HG03280 (cell line): ENCODE results near the gene ASIC2.

ENCODE experiments used
- ATAC-seq: cut with Tn5 transposase; IDR thresholded peaks from one replicate; pipeline ENCODE4 v1.9.1; 2021; ENCODE audit warnings: mild to moderate bottlenecking, moderate library complexity; ENCODE audit not compliant: unreplicated experiment

Gene ASIC2

DNA sequence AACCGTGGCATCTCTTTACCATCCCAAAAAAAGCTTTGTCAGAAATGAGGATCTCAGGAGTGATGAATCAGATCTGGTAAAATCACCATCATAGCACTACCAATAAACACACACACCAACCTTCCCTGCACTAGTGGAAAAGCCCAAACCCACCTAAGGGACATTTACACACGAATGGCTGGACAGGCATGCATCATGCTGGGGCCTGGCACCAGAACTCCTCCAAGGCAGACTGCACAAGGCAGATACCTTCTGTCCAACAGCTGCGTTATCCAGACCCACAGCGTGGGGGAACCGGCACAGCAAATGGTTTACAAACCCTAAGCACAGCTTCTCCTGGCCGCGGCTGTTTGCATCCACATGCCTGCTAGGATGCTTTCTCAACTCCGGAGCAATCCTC is 2.8 kb downstream of the ASIC2 start:
- no peak for ATAC-seq

DNA sequence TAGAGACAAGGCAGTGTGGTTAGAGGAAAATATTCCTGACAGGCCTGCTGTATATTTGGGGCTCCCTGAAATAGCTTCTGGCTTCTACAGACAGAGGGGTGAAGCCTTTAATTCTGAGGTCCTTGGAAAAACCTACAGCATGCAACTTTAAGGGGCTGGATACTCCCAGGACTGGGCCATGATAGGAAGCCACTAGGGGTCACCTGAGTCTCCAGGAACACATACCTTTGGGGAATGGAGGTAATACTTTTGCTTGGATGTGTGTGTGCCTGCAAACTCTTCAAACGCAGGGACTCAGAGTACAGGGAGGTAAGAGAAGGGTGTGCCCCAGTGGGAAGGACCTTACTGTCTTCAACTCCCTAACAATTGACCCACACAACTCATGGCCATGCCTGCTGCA is 4.1 kb downstream of the ASIC2 start:
- no peak for ATAC-seq

DNA sequence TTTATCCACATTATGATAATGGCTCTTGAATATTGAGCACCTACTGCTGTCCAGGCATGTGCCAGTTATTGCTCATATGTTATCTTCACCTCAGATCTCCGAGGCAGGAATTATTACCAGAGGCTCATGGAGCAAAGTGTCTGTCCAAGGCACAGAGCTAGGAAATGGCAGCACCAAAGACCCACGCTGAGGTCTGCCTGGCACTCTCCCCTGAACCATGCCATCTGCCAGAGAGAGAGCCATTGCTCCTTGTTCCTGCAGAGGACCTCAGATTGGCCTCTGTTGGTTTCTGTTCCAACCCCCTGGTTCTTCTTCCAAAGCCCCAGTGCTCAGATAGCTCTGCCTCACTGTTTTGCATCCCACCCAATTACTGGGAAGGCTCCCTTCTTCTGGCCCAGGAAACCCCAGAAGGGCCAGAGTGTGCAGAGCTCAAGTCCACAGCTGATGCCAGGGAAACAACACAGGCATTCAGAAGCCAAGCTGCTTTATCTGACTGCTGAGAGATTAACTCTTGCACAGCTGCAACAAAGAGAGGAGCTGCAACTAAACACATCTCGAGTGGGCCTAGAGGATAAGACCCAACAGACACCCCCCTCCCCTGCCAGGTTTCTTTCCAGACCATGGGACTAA is 5.9 kb downstream of the ASIC2 start:
- ATAC-seq = no peak

DNA sequence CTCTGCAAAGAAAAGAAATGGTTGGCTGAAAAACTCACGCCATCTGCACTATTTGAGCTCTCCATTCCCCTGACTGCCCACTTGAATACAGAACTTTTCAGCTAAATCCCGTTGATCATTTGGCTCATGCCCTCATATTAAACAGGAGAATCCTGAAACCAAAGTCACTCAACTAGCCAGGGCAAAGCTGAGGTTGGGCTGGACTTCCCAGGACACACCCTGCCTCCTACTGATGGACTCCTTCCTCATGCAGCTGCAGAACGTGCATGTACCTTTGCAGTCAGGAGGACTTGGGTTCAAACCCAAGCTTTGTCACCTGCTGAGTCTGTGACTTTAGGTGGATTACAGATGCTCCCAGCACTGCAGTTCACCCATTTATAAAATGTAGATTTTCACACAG is 7.7 kb downstream of the ASIC2 start:
- no peak for ATAC-seq

DNA sequence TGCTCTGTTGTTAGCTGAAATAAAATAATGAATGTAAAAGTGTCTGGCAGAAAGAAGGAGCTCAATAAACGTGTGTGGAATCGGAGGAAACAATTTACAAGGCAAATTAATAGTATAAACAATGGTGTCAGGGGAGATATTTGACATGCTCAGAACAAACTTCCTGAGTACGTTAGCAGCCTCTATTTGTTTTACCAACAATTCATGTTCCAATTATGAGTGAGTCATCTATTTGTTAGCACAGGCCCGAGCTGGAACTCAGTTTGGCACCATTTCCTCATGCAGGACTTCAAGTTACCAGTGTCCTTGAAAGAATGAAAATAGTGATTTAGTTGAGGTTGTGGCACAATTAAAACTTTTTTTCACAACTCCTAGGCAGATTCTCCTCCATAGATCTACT is 9.1 kb downstream of the ASIC2 start:
- ATAC-seq = no peak

DNA sequence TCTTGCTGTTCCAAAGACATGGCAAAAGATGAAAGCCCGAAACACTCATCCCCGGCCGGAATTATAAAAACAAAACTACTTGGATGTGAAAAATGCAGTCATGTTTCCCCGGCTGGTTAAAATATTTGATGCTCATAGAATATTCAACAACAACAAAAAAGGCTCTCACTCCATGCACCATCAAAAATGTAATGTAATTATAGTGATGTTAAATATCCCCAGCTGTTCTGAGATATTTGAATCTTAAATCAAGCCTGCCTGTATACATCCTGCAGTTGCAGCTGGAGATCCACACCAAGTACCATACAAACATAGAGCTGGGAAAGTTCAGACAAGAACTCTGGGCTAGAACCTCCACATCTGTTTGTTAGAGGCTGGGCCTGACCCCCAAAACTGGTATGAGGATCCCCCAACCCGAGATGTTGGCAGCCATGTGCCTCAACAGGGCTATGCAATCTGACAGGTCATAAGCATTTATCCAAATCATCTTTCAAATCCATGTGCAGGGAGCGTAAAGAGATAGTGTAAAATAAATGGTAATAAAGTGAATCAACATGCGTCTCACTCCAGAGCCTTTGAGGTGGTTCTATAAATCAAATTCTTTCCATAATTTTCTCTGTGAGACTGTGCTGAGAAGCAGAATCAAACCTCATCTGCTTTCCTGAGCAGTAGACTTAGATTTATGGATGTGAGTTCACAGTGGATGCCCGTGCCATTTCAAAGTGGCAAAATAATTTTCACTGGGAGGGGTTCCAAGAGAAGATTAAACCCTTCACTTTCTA is 12.7 kb downstream of the ASIC2 start:
- no peak for ATAC-seq

DNA sequence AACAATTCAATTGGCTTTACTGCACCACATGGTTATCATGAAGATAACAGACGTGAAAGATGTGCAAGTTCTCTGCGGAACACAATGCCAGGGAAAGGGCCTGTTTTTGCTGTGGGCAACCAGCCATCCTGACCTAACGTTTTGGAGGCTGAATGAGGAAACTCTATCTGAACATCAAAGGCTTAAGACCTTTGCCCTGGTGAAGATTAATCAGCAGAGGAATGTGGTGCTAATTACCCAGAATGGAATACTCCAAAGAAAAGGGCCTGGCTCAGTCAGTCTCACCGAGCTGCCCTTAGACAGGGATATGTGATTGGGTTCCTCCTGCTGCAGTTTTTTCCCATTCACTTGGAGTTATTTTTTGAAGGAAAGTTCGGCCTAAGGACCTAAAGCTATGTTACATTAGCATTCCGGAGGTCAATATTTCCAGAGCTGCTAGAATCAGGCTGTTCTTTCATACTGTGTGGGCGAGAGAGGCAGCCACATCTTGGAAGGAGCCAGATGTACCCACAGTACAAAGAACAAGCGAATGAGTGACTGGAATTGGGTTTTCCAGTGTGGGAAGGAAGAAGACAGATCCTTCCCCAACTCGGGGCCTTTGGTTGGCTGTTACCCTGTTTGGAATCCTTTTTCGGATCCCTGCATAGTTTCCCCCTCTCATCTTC is 15.5 kb downstream of the ASIC2 start:
- no peak for ATAC-seq

DNA sequence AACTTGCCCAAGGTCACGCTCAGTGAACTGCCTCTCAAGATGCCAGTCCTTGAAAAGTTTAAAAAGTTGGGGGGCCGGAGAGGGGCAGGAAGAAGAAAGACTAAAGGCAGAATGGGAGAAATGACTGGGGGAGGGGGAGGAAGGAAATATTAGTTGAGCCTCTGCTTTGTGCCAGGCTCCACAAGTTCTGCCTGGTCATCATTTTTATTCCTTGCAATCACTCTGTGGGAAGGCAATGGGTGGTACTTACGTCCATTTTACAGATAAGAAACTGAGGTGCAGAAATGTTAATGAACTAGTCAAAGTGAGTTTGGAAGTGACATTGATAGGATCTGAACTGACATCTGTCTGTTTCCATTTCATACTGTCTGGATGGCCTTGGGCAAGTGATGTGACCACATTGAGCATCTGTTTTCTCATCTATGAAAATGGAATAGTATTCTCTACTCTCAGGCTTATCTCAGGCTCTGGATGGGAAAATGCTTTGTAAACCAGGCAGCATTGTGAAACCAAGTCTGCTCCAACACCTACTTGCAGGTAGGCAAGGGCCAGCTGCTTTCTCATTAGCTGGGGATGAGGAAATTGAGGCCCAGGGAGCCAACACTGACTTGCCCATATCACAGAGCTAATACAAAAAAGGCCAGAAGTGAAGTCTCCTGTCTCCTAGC is 19.2 kb downstream of the ASIC2 start:
- no peak for ATAC-seq

DNA sequence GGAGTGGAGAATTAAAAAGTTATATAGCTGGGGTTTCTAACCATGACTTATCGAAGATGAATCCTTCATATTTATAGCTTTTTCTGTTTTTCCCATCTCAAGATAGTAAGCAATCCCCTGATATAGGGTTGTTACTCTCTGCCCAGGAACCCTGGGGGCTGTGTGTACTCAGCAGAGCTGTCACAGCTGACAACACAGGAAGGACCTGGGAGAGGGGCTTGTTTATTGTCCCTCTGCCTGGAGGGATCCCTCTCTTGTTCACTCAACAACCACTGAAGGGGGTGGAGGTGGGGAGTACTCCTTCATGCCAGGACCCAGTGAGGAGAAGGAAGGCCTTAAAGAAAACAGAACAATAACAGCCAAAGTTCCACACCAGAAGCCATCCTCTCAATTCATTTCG is 19.8 kb downstream of the ASIC2 start:
- ATAC-seq = no peak

DNA sequence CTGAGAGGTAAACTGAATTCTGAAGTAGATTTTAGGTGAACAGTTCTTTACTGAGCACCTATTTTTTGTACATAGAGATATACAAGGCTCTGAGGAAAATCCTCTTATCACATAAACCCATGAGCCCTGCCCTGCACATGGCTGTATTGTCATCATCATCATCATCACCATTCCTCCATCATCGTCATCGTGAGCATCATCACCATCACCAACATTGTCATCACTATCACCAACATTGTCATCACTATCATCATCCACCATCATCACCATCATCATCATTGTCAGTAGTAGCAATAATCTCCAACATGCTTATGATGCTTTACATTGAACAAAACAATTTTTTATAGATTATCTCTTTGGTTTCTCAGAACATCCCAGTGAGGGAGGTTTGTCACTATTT is 20.7 kb downstream of the ASIC2 start:
- ATAC-seq = no peak

DNA sequence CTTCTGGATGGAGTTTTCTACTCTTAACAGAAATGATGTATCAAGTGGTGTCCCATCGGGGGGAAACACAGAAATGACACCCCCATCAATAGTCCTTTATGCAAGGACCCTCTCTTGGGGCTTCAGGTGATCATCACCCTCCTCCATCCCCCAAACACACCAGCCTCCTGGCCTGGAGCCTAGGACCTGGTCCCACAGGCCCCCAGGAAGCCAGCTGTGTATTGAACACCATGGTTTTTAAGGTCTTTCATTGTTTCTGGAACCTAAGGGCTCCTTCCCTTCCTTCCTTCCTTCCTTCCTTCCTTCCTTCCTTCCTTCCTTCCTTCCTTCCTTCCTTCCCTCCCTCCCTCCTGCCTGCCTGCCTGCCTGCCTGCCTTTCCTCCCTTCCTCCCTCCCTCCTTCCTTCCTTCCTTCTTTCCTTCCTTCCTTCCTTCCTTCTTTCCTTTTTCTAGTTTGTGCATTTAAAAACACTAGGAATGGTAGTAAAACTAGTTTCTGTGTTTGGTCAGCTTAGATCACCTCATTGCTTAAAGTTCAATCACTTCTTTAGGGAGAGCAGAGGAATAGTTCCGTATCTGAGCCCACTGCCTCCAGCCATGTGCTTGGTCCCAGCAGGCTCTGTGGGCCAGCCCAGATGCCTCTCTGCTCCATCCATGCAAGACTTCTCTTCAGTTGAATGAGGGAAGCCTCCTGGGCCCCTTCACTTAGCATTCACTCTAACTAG is 23.6 kb downstream of the ASIC2 start:
- no peak for ATAC-seq

DNA sequence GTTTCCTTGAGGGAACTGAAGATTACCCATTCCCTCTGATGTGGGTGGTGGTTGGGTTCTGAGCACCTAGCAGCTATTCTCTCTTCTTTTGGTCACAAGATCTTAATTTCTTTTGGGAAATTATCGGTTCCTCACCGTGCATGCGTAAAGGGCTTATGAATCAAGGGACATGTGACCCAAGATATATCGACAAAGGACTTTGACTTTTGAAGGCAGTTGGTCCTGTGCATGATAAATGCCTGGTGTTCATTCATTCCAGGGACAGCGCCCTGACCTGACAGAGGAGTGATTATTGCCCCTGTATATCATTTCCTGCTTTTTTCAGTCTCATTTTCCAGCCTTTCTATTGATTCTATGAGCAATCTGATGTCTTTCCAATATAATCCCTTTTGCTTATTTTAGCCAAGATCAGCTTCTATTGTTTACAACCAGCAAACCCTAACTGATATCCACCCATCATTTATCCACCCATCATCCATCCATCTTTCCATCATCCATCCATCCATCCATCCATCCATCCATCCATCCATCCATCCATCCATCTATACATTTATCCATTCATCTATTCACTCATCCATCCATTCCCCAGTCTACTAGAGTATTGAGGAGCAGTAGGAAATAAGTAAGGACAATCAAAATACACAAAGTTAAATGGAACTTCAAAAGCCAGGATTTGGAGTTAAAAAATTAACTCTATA is 25.1 kb downstream of the ASIC2 start:
- no peak for ATAC-seq

DNA sequence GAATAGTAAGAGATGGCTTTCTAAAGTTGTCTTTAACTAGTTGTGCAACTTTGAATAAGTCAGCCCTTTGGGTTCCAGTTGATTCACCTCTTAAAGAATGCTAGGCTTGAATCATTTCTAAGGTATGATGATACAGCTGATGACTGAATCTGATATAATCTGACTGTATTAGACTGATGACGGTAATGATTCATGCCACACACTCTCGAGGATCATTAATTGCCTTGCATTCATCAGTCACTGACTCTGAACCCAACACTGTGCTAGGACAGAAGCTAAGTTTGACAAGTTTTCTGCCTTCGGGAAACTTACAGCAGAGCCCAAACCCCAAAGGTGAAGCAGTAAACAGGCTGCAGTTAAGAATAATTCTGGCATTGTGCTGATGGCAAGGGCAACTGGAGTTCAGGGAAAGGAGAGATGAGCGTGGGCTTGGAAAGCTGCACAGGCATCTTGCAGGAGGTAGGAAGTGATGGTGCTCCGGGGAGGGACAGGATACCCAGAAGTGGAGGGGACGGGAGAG is 25.8 kb downstream of the ASIC2 start:
- no peak for ATAC-seq

DNA sequence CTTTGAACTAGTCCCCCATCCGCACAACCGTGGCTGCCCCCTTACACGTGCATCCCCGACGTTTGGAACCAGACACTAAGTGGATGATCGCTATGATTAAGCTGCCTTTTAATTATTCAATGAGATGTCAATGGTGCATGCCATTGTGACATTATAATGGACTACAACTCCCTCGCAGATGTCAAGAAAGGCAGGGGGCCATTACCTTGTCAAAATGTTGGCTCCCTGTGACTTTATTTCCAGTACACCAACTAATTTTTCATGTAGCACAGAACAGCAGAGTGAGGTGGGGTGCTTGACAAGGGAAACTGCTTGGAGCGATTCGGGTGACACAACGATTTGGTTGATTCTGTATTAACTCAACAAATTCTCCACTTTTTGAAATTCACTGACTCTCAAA is 26.5 kb downstream of the ASIC2 start:
- ATAC-seq = no peak

DNA sequence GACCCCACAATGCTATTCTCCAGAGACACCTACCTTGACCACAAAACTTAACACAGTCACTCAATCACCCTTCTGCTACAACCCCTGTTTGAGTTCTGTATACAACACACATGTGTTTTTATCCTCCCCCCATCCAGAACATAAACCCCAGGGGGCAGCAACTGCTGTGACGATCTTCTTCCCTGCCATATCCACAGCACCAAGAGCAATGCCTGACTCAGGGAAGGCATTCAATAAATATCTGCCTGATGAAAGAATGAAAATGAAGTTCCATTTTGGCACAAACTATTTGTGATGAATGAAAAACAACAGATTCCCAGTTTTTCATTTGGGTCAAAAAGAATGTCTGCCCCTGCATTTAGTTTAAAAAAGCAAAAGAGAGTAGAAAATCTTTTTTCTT is 27.0 kb downstream of the ASIC2 start:
- ATAC-seq = no peak

DNA sequence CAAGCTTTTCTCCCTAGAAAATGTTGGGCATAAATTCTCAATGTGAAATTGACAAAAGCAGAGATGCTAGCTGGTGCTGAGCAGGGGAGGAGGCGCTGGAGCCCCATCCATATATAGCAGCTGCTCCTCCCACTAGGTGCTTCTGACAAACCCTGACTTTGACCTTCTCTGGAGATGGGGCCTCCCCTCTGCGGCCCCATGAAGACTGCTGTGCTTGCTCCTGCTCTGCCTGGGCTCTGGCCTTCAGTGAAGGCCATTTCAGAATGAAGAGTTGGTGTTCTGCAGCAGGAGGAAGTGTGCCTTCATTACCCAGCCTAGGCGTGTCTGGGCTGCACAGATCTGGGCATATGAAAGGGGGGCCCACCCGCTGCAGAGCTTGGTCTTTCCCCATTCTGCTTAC is 29.7 kb downstream of the ASIC2 start:
- ATAC-seq = no peak

DNA sequence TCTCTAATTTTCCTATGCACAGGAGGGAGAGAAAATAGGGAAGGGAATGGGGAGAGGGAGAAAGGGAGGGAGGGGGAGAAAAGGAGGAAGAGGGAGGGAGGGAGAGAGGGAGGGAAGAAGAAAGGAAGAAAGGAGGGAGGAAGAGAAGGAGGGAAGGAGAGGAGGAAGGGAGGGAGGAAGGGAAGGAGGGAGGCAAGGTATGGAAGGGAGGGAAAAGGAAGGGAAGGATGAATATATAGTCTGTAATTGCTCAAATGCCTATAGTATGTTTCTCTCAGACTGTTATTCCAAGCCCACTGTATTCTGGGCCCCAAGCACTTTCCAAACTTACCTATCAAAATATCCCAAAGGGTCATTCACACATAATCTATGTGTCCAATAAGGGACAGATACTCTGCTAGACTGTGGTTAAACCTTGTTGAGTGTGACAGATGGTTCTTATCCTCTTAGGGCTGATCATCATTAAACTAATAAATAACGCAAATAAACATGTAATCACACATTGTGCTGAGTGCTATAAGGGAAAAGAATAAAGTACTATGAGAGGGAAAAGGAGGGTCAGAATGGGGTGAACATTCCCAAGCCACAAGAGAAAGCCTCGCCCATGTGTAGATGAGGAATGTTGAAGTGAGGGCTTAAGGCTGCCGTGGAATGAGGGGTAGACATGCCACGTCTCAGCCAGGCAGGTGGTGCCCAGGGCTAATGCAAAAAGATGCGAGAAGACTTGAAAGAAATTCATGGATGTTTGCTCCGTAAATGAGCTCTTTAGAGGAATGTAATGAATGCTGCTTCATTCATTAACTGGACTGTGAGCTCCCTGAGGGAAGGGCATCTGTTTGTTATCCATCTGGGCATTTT is 30.6 kb downstream of the ASIC2 start:
- no peak for ATAC-seq

DNA sequence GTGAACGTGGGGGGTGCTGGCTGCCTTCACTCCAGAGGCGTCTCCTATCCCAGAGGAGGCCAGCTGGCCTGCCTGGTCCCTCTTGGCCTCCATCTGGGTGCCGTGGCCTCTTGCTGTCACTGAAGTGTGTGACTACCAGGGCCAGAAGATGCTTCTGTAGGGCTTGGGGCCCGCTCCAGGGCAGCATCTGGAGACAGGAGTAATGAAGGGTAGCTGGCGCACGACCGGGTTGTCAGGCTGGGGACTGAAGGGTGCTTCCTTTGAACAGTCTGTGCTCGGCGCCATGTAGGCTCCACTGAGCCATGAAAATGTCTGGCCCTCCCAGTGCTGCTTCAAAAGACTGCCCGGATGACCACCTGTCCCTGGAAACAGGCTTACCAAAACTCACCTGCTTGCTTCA is 31.3 kb downstream of the ASIC2 start:
- ATAC-seq = no peak

DNA sequence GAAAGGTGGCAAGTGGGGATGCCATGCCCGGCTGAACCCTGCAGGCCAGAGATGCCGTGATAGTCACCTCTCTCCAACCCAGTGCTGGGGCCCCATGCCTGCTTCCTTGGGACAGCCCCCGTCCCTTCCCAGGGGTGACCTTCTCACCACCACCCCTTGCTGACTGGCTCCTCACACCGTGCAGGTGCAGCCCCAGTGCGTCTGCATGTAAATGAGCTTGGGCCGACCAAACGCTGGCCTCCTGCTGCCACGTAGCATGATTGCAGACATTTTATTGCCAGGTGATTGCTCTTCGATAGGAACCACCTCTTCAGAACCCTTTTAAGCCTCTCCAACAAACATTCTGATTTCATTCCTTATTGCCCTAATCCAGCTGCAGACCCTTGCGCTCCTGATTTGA is 32.5 kb downstream of the ASIC2 start:
- ATAC-seq = no peak
